ENCODE results near the gene VAV2. TPM values are rescaled to one million over a fixed set of nuclear protein-coding genes. Genes with fewer than 3 reads are reported as not detected.

Gene VAV2
- total RNA-seq, 1 donor from 2014 or later, result 18.7 TPM

DNA sequence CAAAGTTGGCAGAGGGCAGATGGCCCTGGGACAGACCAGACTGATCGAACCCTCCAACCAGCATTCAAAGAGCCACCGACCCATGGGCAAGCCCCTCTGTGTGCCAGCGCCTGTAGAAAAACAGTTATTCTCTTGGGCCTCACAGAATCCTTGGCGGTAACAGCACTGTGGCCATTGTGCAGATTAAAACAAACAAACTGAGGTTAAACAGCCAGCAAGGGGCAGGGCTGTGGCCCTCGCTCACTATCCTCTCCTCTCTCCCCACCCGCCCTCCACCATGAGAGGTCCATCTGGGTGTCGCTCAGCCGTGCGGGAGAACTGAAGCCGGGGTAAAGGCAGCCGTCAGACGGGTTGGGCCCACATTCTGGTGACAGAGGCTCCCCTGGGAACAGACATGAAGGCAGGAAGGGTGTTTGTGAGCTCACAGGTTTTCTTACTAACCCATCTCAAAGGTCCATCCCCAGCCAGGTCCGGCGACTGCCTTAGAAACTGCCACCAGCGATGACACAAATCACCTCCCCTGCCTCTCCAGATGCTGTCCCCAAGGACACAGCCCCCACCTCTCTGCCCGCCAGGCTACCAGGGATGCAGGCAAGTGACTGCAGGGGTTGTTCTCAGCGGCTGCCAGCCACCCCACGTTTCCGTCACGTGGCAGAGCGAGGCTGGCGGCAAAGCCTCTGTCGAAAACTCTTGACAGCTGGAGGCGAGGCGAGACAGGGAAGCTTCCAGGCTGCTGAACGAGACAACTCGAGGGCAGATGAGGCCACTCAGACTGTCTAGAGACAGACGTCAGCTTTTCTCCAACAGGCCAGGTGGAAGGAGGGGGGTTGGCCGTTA, 178.2 kb downstream of the VAV2 start:
- DNase-seq (ENCODE audit: low read depth), result no peak
- no peak overlapping the region for H3K4me3 ChIP-seq (ENCODE audit: low read depth, low read length)
- TF ChIP-seq, protein P1, sequence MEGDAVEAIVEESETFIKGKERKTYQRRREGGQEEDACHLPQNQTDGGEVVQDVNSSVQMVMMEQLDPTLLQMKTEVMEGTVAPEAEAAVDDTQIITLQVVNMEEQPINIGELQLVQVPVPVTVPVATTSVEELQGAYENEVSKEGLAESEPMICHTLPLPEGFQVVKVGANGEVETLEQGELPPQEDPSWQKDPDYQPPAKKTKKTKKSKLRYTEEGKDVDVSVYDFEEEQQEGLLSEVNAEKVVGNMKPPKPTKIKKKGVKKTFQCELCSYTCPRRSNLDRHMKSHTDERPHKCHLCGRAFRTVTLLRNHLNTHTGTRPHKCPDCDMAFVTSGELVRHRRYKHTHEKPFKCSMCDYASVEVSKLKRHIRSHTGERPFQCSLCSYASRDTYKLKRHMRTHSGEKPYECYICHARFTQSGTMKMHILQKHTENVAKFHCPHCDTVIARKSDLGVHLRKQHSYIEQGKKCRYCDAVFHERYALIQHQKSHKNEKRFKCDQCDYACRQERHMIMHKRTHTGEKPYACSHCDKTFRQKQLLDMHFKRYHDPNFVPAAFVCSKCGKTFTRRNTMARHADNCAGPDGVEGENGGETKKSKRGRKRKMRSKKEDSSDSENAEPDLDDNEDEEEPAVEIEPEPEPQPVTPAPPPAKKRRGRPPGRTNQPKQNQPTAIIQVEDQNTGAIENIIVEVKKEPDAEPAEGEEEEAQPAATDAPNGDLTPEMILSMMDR (conservative IDR thresholded peaks at IDR 0.05; ENCODE audit: low read depth, low read length), result no peak

DNA sequence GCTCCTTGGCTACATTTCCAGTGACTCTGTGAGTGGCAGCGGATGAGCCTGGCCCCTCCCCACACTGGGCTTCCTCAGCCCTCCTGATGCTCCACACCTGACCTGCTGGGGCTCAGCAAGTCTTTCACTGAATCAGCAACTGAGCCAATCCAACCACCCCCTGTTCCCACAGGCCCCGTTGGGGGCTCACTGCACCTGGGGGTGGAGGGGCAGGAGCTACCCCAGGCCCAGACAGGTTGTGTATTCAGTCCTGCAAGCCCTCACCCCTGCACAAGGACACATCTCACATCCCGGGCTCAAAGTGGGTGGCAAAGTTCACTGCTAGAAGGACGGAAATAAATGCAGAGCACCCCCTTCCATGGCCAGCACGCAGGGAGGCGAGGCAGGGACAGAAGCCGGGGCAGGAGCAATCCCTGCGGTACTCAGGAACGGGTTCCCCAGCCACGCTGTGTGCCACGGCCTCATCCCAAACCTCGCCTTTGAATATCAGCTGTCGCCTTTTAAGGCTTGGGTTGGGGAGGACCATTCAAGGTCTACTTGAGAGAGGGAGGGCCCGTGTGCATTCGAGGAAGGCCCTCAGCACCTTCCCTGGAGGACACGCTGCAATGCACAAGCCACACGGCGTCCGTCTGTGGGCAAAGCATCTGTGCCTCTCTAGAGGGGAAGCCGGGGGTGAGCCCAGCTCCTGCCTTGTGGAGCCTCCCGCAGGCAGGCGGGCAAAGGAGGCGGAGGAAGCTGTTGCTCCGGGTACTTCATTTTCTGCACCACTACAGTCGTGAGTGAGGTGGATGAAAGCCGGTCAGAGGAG, 179.0 kb downstream of the VAV2 start:
- TF ChIP-seq, protein P1 (conservative IDR thresholded peaks at IDR 0.05; ENCODE audit: low read depth, low read length), result no peak
- no peak for DNase-seq (ENCODE audit: low read depth)
- H3K4me3 ChIP-seq (ENCODE audit: low read depth, low read length), result no peak overlapping the region

DNA sequence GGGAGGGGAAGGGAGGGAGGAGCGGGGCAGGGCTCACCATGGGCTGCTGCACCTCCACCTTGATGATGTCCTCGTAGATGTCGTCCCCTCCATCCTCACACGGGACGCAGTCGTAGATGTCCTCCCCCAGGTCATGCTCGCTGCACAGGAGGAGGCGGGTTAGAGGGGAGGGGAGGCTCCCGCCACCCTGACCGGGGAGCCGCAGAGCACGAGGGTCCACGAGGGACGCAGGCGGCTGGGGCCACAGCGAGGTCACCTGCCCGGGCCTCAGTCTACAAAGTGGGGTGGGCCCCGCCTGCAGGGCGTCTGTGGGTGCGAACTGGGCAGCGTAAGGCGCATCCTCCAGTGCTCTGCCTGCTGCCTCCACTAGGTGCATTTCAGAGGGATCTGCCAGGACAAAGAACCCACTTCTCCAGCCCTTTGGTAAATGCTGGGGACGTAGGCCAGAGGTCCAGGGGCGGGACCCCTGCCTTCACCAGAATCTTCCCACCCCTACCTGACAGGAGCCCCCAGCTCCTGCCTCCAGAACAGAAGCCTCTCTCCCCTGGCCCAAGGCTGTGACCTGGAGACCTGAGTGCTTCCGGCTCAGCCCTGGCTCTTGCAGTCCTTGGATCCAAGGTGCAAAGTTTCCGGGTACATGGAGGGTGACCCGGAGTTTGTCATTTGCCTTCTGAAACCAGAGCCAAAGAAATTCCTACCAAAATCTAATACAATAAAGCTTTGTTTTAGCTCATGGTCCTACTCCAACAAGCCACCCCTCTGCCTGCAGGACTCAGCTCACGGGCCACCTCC, 179.9 kb downstream of the VAV2 start:
- TF ChIP-seq, protein P1 (conservative IDR thresholded peaks at IDR 0.05; ENCODE audit: low read depth, low read length), result no peak
- DNase-seq (ENCODE audit: low read depth), result no peak
- no peak overlapping the region for H3K4me3 ChIP-seq (ENCODE audit: low read depth, low read length)

DNA sequence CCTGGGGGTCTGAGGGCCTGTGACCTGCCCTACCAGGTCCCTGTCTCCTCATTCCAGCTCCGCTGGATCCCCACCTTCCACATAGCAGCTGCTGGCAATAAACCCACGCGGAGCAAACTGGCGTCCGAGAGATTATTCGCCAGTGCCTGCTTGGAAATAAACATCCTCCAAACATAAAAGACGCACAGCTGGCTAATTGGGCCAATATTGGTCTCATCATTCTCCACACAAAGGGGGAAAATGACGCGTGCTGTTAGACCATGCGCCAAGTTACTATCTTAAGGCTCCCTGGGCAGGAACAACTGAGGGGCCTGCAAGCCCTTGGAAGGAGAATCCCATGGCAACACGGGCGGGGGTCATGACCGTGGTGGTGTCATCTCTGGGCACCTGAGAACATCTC, 180.7 kb downstream of the VAV2 start:
- no peak for DNase-seq (ENCODE audit: low read depth)
- no peak overlapping the region for H3K4me3 ChIP-seq (ENCODE audit: low read depth, low read length)
- TF ChIP-seq, protein P1 (conservative IDR thresholded peaks at IDR 0.05; ENCODE audit: low read depth, low read length), result no peak

DNA sequence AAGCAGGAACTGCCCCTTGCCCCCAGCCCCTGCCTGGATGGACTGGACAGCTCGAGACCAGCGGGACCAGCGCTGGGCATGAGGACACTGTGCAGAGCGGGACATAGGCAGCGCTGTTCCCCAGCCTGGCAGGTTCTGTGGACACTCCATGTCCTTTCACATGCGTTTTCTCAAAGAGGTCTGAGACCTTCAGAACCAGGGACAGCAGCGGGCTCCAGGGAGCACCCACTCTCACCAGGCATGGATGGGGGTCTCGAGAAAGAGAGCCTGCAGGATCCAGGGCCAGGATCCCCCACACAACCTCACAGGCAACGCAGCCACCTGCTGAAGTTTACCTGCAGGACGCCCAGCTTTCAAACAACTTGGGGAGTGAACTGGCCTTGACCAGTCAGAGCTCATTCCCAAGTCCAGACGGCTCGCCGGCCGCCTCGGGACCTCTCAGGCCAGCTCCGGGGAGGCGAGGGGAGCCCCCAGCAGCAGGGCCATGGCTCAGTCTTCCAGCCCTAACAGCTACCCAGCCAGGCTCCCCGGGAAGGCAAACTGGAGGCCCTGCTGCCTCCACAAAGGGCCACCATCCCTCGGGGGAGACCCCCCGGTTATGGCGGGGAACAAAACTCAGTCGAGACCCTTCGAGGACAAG, 181.4 kb downstream of the VAV2 start:
- TF ChIP-seq, protein P1 (conservative IDR thresholded peaks at IDR 0.05; ENCODE audit: low read depth, low read length), result no peak
- H3K4me3 ChIP-seq (ENCODE audit: low read depth, low read length), result no peak overlapping the region

DNA sequence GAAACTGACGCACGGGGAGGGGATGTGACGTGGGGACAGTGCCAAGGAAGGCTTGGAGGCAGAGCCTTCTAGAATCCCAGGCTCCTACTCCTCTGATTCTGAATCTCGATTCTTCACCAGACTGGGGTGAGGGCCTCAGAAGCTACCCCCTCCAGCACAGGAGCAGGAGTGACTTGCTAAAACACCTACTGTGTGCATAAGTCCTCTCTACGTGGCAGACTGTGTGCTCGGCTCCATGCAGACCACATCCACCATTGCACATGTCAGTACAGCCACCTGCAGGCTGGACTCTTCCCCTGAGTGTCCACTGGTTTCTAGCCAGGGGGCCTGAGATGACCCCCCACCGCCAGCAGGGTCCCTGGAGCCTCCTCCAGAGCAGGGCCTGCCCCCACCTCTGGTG, 182.8 kb downstream of the VAV2 start:
- no peak for DNase-seq (ENCODE audit: low read depth)
- TF ChIP-seq, protein P1 (conservative IDR thresholded peaks at IDR 0.05; ENCODE audit: low read depth, low read length), result no peak
- H3K4me3 ChIP-seq (ENCODE audit: low read depth, low read length), result no peak overlapping the region

More for the DNA sequence above, 181.4 kb downstream of the VAV2 start:
- DNase-seq (ENCODE audit: low read depth), result no peak

Data from epithelial cell of proximal tubule (primary cell).